HUES64 (cell line): Measurements from ENCODE around the gene TAAR1. TPM values are rescaled to one million over a fixed set of nuclear protein-coding genes. Genes with fewer than 3 reads are reported as not detected.
"Not testable (repeated sequence)": the region's sequence is repeated elsewhere in the genome, so short reads cannot be mapped to it uniquely, and the experiment has no call there.

Source experiments
- H3K27ac ChIP-seq: 2 replicates; pipeline ENCODE4 v1.7.0; 2013; ENCODE audit warnings: low read depth, low read length, inconsistent platforms
- H3K27me3 ChIP-seq: 2 replicates; pipeline ENCODE4 v1.6.1; 2013; ENCODE audit warnings: mild to moderate bottlenecking, low read length; ENCODE audit not compliant: insufficient read depth
- H3K36me3 ChIP-seq: 2 replicates; pipeline ENCODE4 v1.6.1; 2013; ENCODE audit warnings: mild to moderate bottlenecking, low read length; ENCODE audit not compliant: insufficient read depth
- H3K4me1 ChIP-seq: 2 replicates; pipeline ENCODE4 v1.6.1; 2013; ENCODE audit warnings: mild to moderate bottlenecking, low read length, moderate library complexity; ENCODE audit not compliant: insufficient read depth
- H3K4me3 ChIP-seq: 2 replicates; pipeline ENCODE4 v1.5.1; 2013; ENCODE audit warnings: mild to moderate bottlenecking, low read length, moderate library complexity
- H3K9ac ChIP-seq: 2 replicates; pipeline ENCODE4 v1.6.1; 2013; ENCODE audit warnings: mild to moderate bottlenecking, low read depth, low read length
- H3K9me3 ChIP-seq: 2 replicates; pipeline ENCODE4 v1.6.1; 2013; ENCODE audit warnings: low read depth, low read length; ENCODE audit not compliant: insufficient read depth
- WGBS: fragments of 150-250, 120-280 bp; methylation state at CpG from one replicate; pipeline ENCODE4 v1.1.7; 2013; ENCODE audit warnings: missing lambda C conversion rate; 5-methylcytosine and 5-hydroxymethylcytosine counted together
- polyA plus RNA-seq, 2 experiments: library from polyadenylated mRNA; stranded (reverse); fragments of 50-300 nt; gene quantifications; one replicate each; pipeline ENCODE4 v1.2.3, GENCODE V29; 2013

Gene TAAR1, protein sequence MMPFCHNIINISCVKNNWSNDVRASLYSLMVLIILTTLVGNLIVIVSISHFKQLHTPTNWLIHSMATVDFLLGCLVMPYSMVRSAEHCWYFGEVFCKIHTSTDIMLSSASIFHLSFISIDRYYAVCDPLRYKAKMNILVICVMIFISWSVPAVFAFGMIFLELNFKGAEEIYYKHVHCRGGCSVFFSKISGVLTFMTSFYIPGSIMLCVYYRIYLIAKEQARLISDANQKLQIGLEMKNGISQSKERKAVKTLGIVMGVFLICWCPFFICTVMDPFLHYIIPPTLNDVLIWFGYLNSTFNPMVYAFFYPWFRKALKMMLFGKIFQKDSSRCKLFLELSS
- polyA plus RNA-seq (2013, experiment 1 of 2), result not detected
- polyA plus RNA-seq (2013, experiment 2 of 2), result not detected

DNA sequence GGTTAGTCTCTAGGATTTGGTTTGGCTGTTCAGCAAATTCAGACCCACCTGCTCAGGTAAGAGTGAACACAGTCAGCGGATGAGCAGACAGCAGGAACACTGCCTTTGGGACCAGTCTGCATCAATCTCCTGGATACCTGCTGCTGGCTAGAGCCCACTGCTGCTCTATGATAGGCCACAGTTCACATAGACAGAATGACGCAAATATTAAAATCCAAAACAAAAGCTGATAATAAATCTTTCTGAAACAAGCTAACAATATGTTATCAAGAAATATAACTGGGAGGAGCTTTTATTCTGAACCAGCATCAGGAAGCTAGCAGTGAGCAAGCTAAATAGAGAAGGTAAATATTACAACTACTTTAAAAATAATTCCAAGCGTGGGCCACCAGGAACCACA lies at the start of gene TAAR1:
TSS of gene TAAR1 (minus strand) at position 101 of the 400 bp plus-strand sequence. CDS start 13,179 bp downstream, outside the sequence.
- Histone ChIP-seq H3K4me1 (no peaks in the 10 kb centered on the region), H3K9ac (no peak within 1 kb of the TSS), H3K36me3 (no peaks in the 10 kb centered on the region), H3K27me3 (no peaks in the 10 kb centered on the region), H3K4me3 (no peak within 1 kb of the TSS), H3K27ac (no peak within 1 kb of the TSS), H3K9me3 (no peaks in the 10 kb centered on the region)
- WGBS, result 80% methylated on average over 3 of the region's 3 CpGs

- Histone ChIP-seq H3K27ac (no peak overlapping the region), H3K9me3 (no peaks in the 10 kb centered on the region), H3K4me3 (no peak overlapping the region), H3K4me1 (no peaks in the 10 kb centered on the region), H3K36me3 (no peaks in the 10 kb centered on the region), H3K27me3 (no peaks in the 10 kb centered on the region), H3K9ac (no peak overlapping the region)
- 90% methylated on average over 3 of the region's 3 CpGs for WGBS
These were observed 49.8 kb upstream of the TAAR1 start for GRCh38 chr6:132708771-132709170.

- H3K36me3 ChIP-seq, result no peaks in the 10 kb centered on the region
These were observed 49.0 kb upstream of the TAAR1 start for GRCh38 chr6:132708002-132708401.

DNA sequence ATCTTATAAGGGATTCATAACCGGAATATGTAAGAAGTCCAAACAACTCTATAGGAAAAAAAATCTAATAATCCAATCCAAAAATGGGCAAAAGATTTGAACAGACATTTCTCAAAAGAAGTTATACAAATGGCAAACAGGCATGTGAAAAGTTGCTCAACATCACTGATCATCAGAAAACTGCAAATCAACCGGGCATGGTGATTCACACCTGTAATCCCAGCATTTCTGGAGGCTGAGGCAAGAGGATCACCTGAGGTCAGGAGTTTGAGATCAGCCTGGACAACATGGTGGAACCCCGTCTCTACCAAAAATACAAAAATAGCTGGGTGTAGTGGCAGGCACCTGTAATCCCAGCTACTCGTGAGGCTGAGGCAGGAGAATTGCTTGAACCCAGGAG lies 47.8 kb upstream of the TAAR1 start:
- H3K4me3 ChIP-seq, H3K36me3 ChIP-seq, H3K27ac ChIP-seq, H3K27me3 ChIP-seq, H3K9ac ChIP-seq, H3K4me1 ChIP-seq, H3K9me3 ChIP-seq: not testable (repeated sequence)
- 83% methylated on average over 4 of the region's 4 CpGs for WGBS

More at GRCh38 chr6:132708002-132708401, 49.0 kb upstream of the TAAR1 start:
- Histone ChIP-seq H3K27me3 (no peaks in the 10 kb centered on the region), H3K9ac (no peak overlapping the region), H3K4me3 (no peak overlapping the region), H3K27ac (no peak overlapping the region), H3K9me3 (no peaks in the 10 kb centered on the region), H3K4me1 (no peaks in the 10 kb centered on the region)

GRCh38 chr6:132703936-132704335 lies 45.0 kb upstream of the TAAR1 start:
- Histone ChIP-seq H3K4me3 (no peak overlapping the region), H3K27ac (no peak overlapping the region), H3K27me3 (no peaks in the 10 kb centered on the region), H3K4me1 (no peaks in the 10 kb centered on the region), H3K9me3 (no peaks in the 10 kb centered on the region), H3K9ac (no peak overlapping the region), H3K36me3 (no peaks in the 10 kb centered on the region)

DNA sequence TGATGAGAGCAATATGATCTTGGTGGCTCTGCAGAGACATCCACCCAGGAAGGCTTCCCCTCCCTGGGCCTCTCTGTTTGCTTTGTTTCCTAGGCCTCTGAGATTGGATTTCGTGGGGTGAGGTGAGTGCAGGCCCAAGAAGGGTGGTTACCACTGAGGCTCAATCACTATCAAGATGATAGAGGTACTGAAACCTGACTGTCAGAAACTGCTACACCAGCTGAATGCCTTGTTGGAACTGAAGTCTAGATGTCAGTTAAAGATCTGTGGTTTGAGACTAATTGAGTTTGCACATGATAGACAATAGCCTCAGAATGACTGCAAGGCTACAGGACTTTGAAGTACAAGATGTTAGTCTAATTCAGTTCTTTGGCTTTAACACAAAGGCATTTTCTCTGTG lies 39.6 kb upstream of the TAAR1 start:
- Histone ChIP-seq H3K4me1 (no peaks in the 10 kb centered on the region), H3K27ac (no peak overlapping the region), H3K9me3 (peaks cover 6% of the 10 kb centered on the region; the same call in 1 of the 2 replicates), H3K4me3 (no peak overlapping the region), H3K9ac (no peak overlapping the region), H3K36me3 (no peaks in the 10 kb centered on the region), H3K27me3 (no peaks in the 10 kb centered on the region)
- WGBS, result 32% methylated on average over 1 of the region's 1 CpG

DNA sequence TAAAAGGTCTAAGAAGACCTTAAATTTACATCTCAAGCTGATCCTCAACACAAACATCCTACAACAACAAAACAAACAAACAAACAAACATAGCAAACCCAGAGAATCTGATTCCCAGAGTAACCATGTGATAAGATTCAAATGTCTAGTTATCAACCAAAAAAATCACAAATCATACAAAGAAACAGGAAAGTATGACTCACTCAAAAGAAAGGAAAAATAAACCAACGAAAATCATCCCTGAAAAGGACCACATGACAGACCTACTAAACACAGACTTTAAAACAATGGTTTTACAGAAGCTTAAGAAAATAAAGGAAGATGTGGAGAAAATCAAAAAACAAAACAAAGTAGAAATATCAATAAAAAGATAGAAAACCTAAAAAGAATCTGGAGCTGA lies 36.8 kb upstream of the TAAR1 start:
- Histone ChIP-seq H3K9ac (no peak overlapping the region), H3K27me3 (no peaks in the 10 kb centered on the region), H3K9me3 (peaks cover 6% of the 10 kb centered on the region; the same call in 1 of the 2 replicates), H3K27ac (no peak overlapping the region), H3K36me3 (no peaks in the 10 kb centered on the region), H3K4me1 (no peaks in the 10 kb centered on the region), H3K4me3 (no peak overlapping the region)
- no CpG with 5 or more reads among the region's 1 CpG for WGBS

DNA sequence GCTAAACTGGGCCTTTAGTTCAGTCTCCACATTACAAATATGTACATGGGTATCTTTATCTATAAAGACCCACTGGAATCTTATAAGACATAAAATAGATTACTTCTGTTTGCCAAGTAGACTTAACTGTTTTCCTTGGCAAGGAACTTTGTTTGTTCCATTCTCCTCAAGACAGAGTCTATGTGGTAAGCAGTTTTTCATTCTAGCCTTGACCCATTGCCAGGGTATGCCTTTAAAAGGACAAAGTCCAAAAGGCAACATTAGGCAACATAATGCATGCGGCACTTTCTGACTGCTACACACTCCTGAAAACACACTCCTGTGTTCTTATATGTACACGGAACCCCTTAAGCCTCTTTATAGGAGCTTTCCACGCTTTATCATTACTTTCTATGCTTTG lies 34.5 kb upstream of the TAAR1 start:
- WGBS, result 92% methylated on average over 3 of the region's 3 CpGs
- H3K4me3 ChIP-seq, result no peak overlapping the region
- H3K36me3 ChIP-seq, result no peaks in the 10 kb centered on the region
- H3K4me1 ChIP-seq, result no peaks in the 10 kb centered on the region
- no peak overlapping the region for H3K9ac ChIP-seq
- H3K27me3 ChIP-seq, result no peaks in the 10 kb centered on the region
- H3K9me3 ChIP-seq, result peaks cover 6% of the 10 kb centered on the region; the same call in 1 of the 2 replicates
- no peak overlapping the region for H3K27ac ChIP-seq

DNA sequence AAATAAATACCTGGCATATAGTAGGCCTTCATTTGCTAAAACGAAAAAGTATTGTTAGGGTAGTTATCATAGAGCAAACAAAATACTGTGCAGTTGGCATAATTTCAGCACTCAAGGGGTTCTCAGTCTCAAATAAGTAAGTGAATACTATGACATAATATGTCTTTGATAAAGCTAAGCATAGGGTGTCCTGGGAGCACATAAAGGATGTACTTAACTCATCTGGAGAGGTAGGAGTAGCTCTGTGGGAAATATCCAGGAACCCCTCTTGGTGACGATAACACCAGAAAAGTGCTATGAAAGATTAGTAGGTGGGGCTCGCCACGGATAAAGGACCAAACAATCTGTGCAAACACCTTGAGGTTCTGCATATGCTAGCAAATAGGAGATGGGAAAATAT lies 31.7 kb upstream of the TAAR1 start:
- Histone ChIP-seq H3K4me1 (no peaks in the 10 kb centered on the region), H3K4me3 (no peak overlapping the region), H3K9me3 (peaks cover 4% of the 10 kb centered on the region; the same call in 1 of the 2 replicates), H3K9ac (no peak overlapping the region), H3K36me3 (no peaks in the 10 kb centered on the region), H3K27ac (no peak overlapping the region), H3K27me3 (no peaks in the 10 kb centered on the region)
- 92% methylated on average over 4 of the region's 4 CpGs for WGBS

DNA sequence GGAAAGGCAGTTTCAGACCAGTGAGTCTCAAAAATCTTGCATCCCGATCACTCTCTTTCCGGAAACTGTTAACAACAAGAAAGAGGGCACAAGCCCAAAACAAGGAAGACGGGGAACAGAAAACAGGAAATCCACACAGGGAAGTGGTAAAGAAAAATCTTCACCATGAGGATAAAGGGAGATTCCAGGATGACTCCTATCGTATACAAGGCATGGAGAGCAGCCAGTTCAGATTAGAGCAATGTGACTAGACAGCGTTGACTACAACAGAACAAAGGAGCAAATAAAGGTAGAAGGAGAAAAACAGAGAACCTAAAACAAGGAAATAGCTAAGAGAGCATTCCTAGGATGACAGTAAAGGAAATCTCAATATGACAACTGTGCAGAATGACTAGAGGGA lies 28.3 kb upstream of the TAAR1 start:
- no peaks in the 10 kb centered on the region for H3K36me3 ChIP-seq
- no peak overlapping the region for H3K9ac ChIP-seq
- no peaks in the 10 kb centered on the region for H3K27me3 ChIP-seq
- WGBS, result 91% methylated on average over 5 of the region's 5 CpGs
- H3K27ac ChIP-seq, result no peak overlapping the region
- H3K9me3 ChIP-seq, result no peaks in the 10 kb centered on the region
- no peak overlapping the region for H3K4me3 ChIP-seq
- H3K4me1 ChIP-seq, result peaks cover 4% of the 10 kb centered on the region; the same call in 1 of the 2 replicates

DNA sequence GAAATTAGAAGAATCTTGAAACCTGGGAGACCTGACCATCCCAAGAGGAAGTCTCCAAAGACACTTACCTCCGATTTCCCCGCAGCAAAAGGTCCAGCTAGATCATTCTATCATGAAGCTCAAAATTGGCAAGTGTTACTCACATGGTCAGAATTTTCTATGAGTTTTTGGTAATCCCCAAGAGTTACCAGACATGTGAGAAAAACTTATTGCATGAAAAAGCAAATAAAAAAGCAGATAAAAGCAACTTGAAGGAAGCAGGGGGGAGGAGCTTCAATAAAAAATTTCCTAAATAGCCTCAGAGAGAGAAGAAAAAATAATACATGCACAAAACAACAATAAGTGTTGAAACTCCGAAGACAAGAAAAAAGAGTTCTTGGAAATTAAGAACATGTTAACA lies 27.5 kb upstream of the TAAR1 start:
- H3K4me3 ChIP-seq, result no peak overlapping the region
- no peaks in the 10 kb centered on the region for H3K27me3 ChIP-seq
- 98% methylated on average over 2 of the region's 3 CpGs for WGBS
- H3K9me3 ChIP-seq, result no peaks in the 10 kb centered on the region
- no peak overlapping the region for H3K9ac ChIP-seq
- H3K4me1 ChIP-seq, result peaks cover 4% of the 10 kb centered on the region; the same call in 1 of the 2 replicates
- H3K27ac ChIP-seq, result no peak overlapping the region
- H3K36me3 ChIP-seq, result no peaks in the 10 kb centered on the region
